Mesendoderm (in vitro differentiated cells): ENCODE measurements around the gene TMEM89.

Source experiments
- DNase-seq: peaks from one replicate; pipeline ENCODE4 v3.0.0; 2013
- H2AK5ac ChIP-seq: 2 replicates; pipeline ENCODE4 v1.6.1; 2013; ENCODE audit warnings: low read length, inconsistent platforms
- H2BK120ac ChIP-seq: 2 replicates; pipeline ENCODE4 v1.6.1; 2013; ENCODE audit warnings: low read depth, mild to moderate bottlenecking, low read length, moderate library complexity, mixed read lengths
- H2BK15ac ChIP-seq: replicated peaks from 2 replicates; pipeline ENCODE4 v1.6.1; 2013; ENCODE audit warnings: low read depth, mild to moderate bottlenecking, moderate library complexity
- H2BK5ac ChIP-seq: 2 replicates; pipeline ENCODE4 v1.6.1; 2013; ENCODE audit warnings: low read length, inconsistent platforms
- H3K18ac ChIP-seq: 2 replicates; pipeline ENCODE4 v1.6.1; 2013; ENCODE audit warnings: mild to moderate bottlenecking, low read length, mixed read lengths
- H3K23ac ChIP-seq: one replicate; pipeline ENCODE4 v1.6.1; 2013; ENCODE audit warnings: low read length
- H3K27ac ChIP-seq: 2 replicates; pipeline ENCODE4 v1.5.1; 2013; ENCODE audit warnings: low read depth, mild to moderate bottlenecking, inconsistent platforms, low read length, moderate library complexity
- H3K27me3 ChIP-seq: 2 replicates; pipeline ENCODE4 v1.6.1; 2013; ENCODE audit warnings: low read length, control low read depth, mild to moderate bottlenecking, inconsistent platforms; ENCODE audit not compliant: insufficient read depth, poor library complexity
- H3K36me3 ChIP-seq: 2 replicates; pipeline ENCODE4 v1.6.1; 2013; ENCODE audit warnings: low read length, inconsistent platforms; ENCODE audit not compliant: control insufficient read depth, insufficient read depth
- H3K4ac ChIP-seq: one replicate; pipeline ENCODE4 v1.6.1; 2013; ENCODE audit warnings: low read depth, mild to moderate bottlenecking, low read length, moderate library complexity
- H3K4me1 ChIP-seq: 2 replicates; pipeline ENCODE4 v1.6.1; 2013; ENCODE audit warnings: low read depth, low read length, inconsistent platforms; ENCODE audit not compliant: control insufficient read depth
- H3K4me2 ChIP-seq: 2 replicates; pipeline ENCODE4 v1.6.1; 2013; ENCODE audit warnings: low read length
- H3K4me3 ChIP-seq: 2 replicates; pipeline ENCODE4 v1.5.1; 2013; ENCODE audit warnings: mild to moderate bottlenecking, low read length
- H3K56ac ChIP-seq: one replicate; pipeline ENCODE4 v1.6.1; 2013; ENCODE audit warnings: low read length
- H3K79me1 ChIP-seq: 2 replicates; pipeline ENCODE4 v1.6.1; 2013; ENCODE audit warnings: low read length, inconsistent platforms
- H3K79me2 ChIP-seq: 2 replicates; pipeline ENCODE4 v1.6.1; 2013; ENCODE audit warnings: mild to moderate bottlenecking, low read length; ENCODE audit not compliant: control insufficient read depth, insufficient read depth
- H3K9ac ChIP-seq: 2 replicates; pipeline ENCODE4 v1.6.1; 2013; ENCODE audit warnings: low read length, inconsistent platforms
- H4K5ac ChIP-seq: one replicate; pipeline ENCODE4 v1.6.1; 2013; ENCODE audit warnings: low read length
- H4K8ac ChIP-seq: one replicate; pipeline ENCODE4 v1.6.1; 2013; ENCODE audit warnings: low read depth, mild to moderate bottlenecking, control low read depth, low read length, moderate library complexity
- WGBS: extraction: QIAGEN DNeasy Blood & Tissue Kit; methylation state at CpG from one replicate; pipeline ENCODE4 v1.1.7; 2013; ENCODE audit warnings: low lambda C conversion rate, missing lambda C conversion rate; ENCODE audit not compliant: insufficient coverage; ENCODE audit errors: extremely low coverage; 5-methylcytosine and 5-hydroxymethylcytosine counted together

TMEM89 gene

DNA sequence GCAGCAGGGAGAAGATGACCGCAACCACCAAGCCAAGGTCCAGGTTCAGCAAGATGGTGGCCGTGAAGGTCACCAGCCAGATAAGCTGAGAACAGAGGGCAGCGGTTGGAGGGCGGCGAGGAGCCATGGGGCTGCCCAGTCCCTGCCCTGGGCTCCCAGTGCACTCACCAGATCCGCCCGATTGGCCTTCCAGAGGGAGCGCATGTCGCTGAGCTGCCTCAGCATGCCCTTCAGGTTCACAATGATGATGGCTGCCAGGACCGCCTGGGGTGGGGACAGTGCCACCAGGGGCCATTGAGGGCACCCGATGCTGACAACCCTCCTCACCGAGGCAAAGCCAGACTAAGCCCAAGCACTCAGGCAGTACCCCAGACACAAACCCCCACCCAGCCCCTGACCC is 8.3 kb upstream of the TMEM89 start:
- no CpG with 5 or more reads among the region's 12 CpGs for WGBS
- Histone ChIP-seq H3K4me2 (no peak overlapping the region), H2BK120ac (no peak overlapping the region), H3K4ac (no peak overlapping the region), H2AK5ac (no peak overlapping the region), H2BK5ac (no peak overlapping the region), H4K8ac (no peak overlapping the region), H3K36me3 (peaks cover 10% of the 10 kb centered on the region), H3K79me1 (peaks cover 5% of the 10 kb centered on the region), H4K5ac (no peak overlapping the region), H3K23ac (no peak overlapping the region), H3K79me2 (peaks cover 3% of the 10 kb centered on the region), H3K27me3 (no peaks in the 10 kb centered on the region), H3K9ac (no peak overlapping the region), H2BK15ac (no peak overlapping the region), H3K27ac (no peak overlapping the region), H3K18ac (no peak overlapping the region), H3K4me1 (peaks cover 5% of the 10 kb centered on the region), H3K56ac (no peak overlapping the region), H3K4me3 (no peak overlapping the region)
- DNase-seq, result no peak

DNA sequence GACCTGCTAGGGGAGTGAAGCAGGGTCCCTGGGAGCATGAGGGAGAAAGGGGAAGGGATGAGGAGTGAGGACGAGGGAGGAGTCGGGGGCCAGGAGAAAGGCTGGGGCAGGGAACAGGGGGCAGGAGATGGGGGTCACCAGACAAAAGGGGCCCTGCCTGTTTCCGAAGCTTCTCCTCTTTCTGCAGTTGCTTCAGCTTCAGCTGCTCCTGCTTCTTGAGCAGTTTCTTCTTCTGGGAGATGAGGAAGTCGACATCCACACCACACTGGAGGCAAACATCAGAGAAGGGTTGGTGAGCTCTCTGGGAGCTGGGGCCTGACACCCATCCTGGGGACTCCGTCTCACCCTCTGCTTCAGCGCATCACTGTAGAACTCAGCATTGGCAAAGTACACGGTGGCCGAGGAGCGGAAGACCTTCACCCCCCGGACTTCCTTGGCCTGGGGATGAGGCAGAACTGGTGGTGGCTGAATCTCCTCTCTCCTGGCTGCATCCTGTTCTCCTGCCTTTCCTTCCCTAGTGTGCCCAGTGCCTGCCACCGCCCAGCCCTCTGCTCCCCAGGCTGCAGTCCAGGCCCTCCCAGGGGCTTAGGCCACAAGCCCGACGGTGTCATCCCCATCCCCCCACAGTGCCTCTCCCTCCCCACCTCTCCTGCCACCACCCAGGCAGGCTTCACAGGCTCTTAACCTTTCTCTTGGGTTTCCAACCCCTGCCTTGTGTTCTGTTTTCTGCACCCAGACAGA is 6.9 kb upstream of the TMEM89 start:
- Histone ChIP-seq H3K23ac (no peak overlapping the region), H3K27me3 (no peaks in the 10 kb centered on the region), H3K4me2 (no peak overlapping the region), H3K79me1 (no peaks in the 10 kb centered on the region), H2BK5ac (no peak overlapping the region), H3K56ac (no peak overlapping the region), H3K4me3 (no peak overlapping the region), H3K9ac (no peak overlapping the region), H3K4ac (no peak overlapping the region), H3K27ac (no peak overlapping the region), H4K8ac (no peak overlapping the region), H3K36me3 (peaks cover 10% of the 10 kb centered on the region), H2BK15ac (no peak overlapping the region), H3K4me1 (no peaks in the 10 kb centered on the region), H2BK120ac (no peak overlapping the region), H3K79me2 (no peaks in the 10 kb centered on the region), H3K18ac (no peak overlapping the region), H2AK5ac (no peak overlapping the region), H4K5ac (no peak overlapping the region)
- DNase-seq, result no peak
- no CpG with 5 or more reads among the region's 13 CpGs for WGBS

DNA sequence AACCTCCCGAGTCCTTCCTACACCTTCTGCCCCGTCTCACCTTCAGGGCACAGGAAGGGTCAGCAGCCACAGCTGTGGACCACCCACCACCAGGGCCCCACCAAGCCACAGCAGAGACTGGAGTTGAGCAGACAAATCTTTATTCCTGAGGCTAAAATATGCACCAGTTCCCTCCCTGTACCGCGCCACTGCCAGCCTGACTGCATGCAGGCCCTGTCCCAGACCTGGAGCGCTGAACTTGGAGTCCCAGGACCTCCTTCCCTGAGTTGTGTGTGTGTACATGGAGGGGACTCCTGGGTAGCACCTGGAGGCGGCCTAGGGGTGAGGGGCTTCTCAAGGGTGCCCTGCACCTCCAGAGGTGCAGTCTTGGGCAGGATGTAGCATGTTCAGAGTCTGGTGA is 4.0 kb upstream of the TMEM89 start:
- Histone ChIP-seq H4K8ac (no peak overlapping the region), H3K27me3 (no peaks in the 10 kb centered on the region), H3K27ac (no peak overlapping the region), H2BK5ac (no peak overlapping the region), H3K79me1 (no peaks in the 10 kb centered on the region), H3K36me3 (peaks cover 10% of the 10 kb centered on the region), H2AK5ac (no peak overlapping the region), H3K79me2 (no peaks in the 10 kb centered on the region), H3K23ac (no peak overlapping the region), H2BK120ac (no peak overlapping the region), H3K4ac (no peak overlapping the region), H3K4me3 (no peak overlapping the region), H2BK15ac (no peak overlapping the region), H3K4me1 (no peaks in the 10 kb centered on the region), H3K18ac (no peak overlapping the region), H3K56ac (no peak overlapping the region), H4K5ac (no peak overlapping the region), H3K4me2 (no peak overlapping the region), H3K9ac (no peak overlapping the region)
- no CpG with 5 or more reads among the region's 6 CpGs for WGBS
- no peak for DNase-seq

DNA sequence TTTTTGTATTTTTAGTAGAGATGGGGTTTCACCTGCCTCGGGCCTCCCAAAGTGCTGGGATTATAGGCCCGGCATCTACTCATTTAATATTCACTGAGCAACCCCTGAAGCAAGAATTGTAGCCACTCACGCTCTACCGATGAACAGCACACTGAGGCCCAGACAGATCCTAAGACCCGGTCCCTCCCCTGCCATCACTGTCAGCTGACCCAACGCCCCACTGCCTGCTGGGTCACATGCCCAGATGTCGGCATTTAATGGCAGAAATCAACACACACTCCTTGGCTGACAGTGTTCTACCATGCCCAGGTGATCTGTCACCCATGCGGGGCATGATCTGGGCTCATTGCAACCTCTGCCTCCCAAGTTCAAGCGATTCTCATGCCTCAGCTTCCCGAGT is 3.2 kb upstream of the TMEM89 start:
- Histone ChIP-seq H3K79me2 (no peaks in the 10 kb centered on the region), H3K4ac (no peak overlapping the region)
- DNase-seq, result no peak

DNA sequence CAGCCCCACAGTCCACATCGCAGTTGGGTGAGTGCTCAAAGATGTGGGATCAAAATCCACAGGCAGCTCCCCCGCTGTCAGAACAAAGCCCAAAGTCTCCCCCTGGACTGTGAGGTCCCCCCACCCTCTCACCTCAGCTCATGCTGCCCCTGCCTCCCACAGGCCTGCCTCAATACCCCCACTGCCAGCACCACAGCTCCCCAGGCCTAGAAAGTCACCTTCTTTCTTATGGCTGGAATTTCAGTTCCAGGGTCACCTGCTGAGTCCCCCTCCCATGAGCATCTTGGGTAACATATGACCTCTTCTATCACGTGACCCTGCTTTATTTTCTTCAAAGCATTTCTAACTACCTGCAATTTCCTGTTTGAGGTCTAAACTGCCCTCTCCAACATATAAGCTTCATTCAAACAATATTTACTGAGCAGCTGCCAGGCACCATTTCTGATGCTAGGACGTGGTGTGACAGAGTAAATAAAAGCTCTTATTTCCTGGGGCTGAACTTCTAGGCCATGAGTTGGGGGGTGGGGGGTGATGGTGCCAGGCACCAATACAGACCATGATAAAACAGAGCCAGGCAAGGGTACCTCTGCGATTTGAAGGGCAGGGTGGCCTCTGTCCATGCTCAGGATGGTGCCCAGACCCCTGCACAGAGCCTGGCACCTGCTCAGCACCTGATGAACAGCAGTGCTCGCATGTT is 2.4 kb upstream of the TMEM89 start:
- WGBS, result no CpG with 5 or more reads among the region's 6 CpGs
- no peak overlapping the region for H2AK5ac ChIP-seq
- H4K5ac ChIP-seq, result no peak overlapping the region
- H3K36me3 ChIP-seq, result peaks cover 8% of the 10 kb centered on the region
- H3K23ac ChIP-seq, result no peak overlapping the region
- no peak overlapping the region for H3K56ac ChIP-seq
- no peak for DNase-seq
- H3K4me3 ChIP-seq, result no peak overlapping the region
- H3K18ac ChIP-seq, result no peak overlapping the region
- H2BK120ac ChIP-seq, result no peak overlapping the region
- H3K27me3 ChIP-seq, result no peaks in the 10 kb centered on the region
- no peak overlapping the region for H3K4ac ChIP-seq
- H2BK5ac ChIP-seq, result no peak overlapping the region
- H4K8ac ChIP-seq, result no peak overlapping the region
- H3K4me2 ChIP-seq, result no peak overlapping the region
- no peaks in the 10 kb centered on the region for H3K79me2 ChIP-seq
- no peak overlapping the region for H2BK15ac ChIP-seq
- no peak overlapping the region for H3K27ac ChIP-seq
- no peaks in the 10 kb centered on the region for H3K79me1 ChIP-seq
- no peaks in the 10 kb centered on the region for H3K4me1 ChIP-seq
- H3K9ac ChIP-seq, result no peak overlapping the region

More for the DNA sequence above, 3.2 kb upstream of the TMEM89 start:
- Histone ChIP-seq H2BK5ac (no peak overlapping the region), H4K5ac (no peak overlapping the region), H3K27ac (no peak overlapping the region), H2BK120ac (no peak overlapping the region), H3K4me2 (no peak overlapping the region), H3K9ac (no peak overlapping the region), H3K79me1 (no peaks in the 10 kb centered on the region), H3K4me3 (no peak overlapping the region), H2AK5ac (no peak overlapping the region), H3K23ac (no peak overlapping the region), H3K56ac (no peak overlapping the region), H3K4me1 (no peaks in the 10 kb centered on the region), H3K27me3 (no peaks in the 10 kb centered on the region), H3K18ac (no peak overlapping the region), H4K8ac (no peak overlapping the region), H3K36me3 (peaks cover 8% of the 10 kb centered on the region), H2BK15ac (no peak overlapping the region)
- WGBS, result no CpG with 5 or more reads among the region's 10 CpGs
